Ovary (tissue), 9 donors: ENCODE data around the gene RDH12. TPM values are rescaled to one million over a fixed set of nuclear protein-coding genes. Genes with fewer than 3 reads are reported as not detected.

Experiments
- DNase-seq, 5 donors: peaks; one replicate each; pipeline ENCODE4 v3.0.0-alpha.2; 2019 to 2020
- H3K27ac ChIP-seq, 2 donors: fragments of 200-600 bp; one replicate each; pipeline versions ENCODE4 v1.5.1 to v1.8.0; 2019 to 2022
- H3K27me3 ChIP-seq: fragments of 200-600 bp; one replicate; pipeline ENCODE4 v1.8.0; 2022
- H3K36me3 ChIP-seq: fragments of 200-600 bp; sonication (generic); one replicate; pipeline ENCODE4 v1.5.1; 2019
- H3K4me1 ChIP-seq: one replicate; pipeline ENCODE4 v1.8.1; 2013; ENCODE audit warnings: mild to moderate bottlenecking, moderate library complexity; ENCODE audit not compliant: insufficient read depth
- H3K4me3 ChIP-seq: fragments of 200-600 bp; sonication (generic); one replicate; pipeline ENCODE4 v1.5.1; 2017
- H3K9me3 ChIP-seq, 2 donors: fragments of 200-600 bp in 1 of 2; sonication (generic) in 1 of 2; one replicate each; pipeline versions ENCODE4 v1.5.1 to v1.8.1; 2013 to 2019; ENCODE audit warnings: mild to moderate bottlenecking in 1 of 2, moderate library complexity in 1 of 2
- EP300 ChIP-seq: sonication (generic); formaldehyde crosslinking; IDR thresholded peaks from one replicate; pipeline ENCODE4 v1.6.1; 2017; ENCODE audit warnings: antibody characterized with exemption
- POLR2A ChIP-seq: fragments of 450-650 bp; IDR thresholded peaks from one replicate; pipeline ENCODE4 v1.6.1; 2017; ENCODE audit warnings: antibody characterized with exemption, mild to moderate bottlenecking, moderate library complexity
- WGBS, 3 donors: extraction: QIAGEN DNeasy Blood & Tissue Kit in 1 of 3; methylation state at CpG; one replicate each; pipeline versions ENCODE4 v1.1.5 to v1.1.7; 2013 to 2017; 5-methylcytosine and 5-hydroxymethylcytosine counted together
- intact Hi-C, 4 donors: fragments of 100-400 bp; cut with DNase I; formaldehyde crosslinking; loops; one replicate each; pipeline versions ENCODE4 v1.11.0 to v1.15.1; 2022 to 2023
- polyA plus RNA-seq, 2 donors: library from polyadenylated mRNA; stranded (reverse); fragments of 200-250 nt in 1 of 2; fragments of 350-450 nt in 1 of 2; fragmentation: Illumina TruSeq in 1 of 2; extraction: RNeasy Lipid Tissue Mini Kit (QIAGEN cat#74804) in 1 of 2; gene quantifications; one replicate each; pipeline ENCODE4 v1.2.3, GENCODE V29; 2013 to 2014
- total RNA-seq, 7 donors: library from RNA; depleted of rRNA in 2 of 7; stranded (reverse); fragments of >200 nt in 2 of 7; fragmentation: NEBNext Ultra II Directional in 3 of 7; extraction: Animal tissue kit (Norgen Biotek cat#: 25700) in 3 of 7; gene quantifications; one replicate each; pipeline versions ENCODE4 v1.1.0 to v1.2.4, GENCODE V29; 2016 to 2023
- TF ChIP-seq, protein P1 (sequence below), 3 donors: fragments of 450-650 bp in 2 of 3; fragments of 200-600 bp in 1 of 3; IDR thresholded peaks; one replicate each; pipeline versions ENCODE4 v1.5.1 to v1.8.0; 2016 to 2022; ENCODE audit warnings: antibody characterized with exemption in 3 of 3, mild to moderate bottlenecking in 1 of 3
- donor health status: DM: no; HTN: no; CAD: no; lungs with moderate emphysema.
- donor health status: DM: no; HTN: no; CAD: no.
- donor health status: Bipolar disorder and iron deficiency.
- donor health status: DM: yes; HTN: yes; CAD: no.
- donor health status: DM: no; HTN: no; CAD: no.
- donor health status: DM: yes; HTN: yes; CAD: no.

Gene RDH12
- total and polyA plus RNA-seq, 9 donors: 0.10 to 0.30 TPM; not detected in 7

GRCh38 chr14:67674480-67675218 is 27.0 kb upstream of the RDH12 start, which contains the start of gene VTI1B:
TSS of gene VTI1B (minus strand) at chr14:67674632. CDS start at chr14:67674489, 143 bp downstream.
- intact Hi-C loops: loop anchor here in 1 of 4 donors (5.0 kb wide), 1 partner anchor 72 kb away; the partner anchor contains the start of gene PIGH
- H3K36me3 ChIP-seq: no peaks in the 10 kb centered on the region

DNA sequence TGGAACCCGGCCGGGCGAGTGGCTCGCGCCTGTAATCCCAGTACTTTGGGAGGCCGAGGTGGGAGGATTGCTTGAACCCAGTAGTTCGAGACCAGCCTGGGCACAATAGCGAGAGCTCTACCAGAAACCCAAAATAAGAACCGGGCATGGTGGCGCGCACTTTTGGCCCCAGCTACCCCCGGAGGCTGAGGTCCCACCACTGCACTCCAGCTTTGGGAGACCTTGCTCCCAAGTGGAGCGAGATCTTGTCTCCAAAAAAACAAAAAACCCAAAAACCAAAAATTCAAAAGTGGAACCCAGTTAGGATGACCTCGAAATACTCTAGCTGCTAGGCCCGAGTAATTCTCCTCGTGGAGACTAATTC is 26.5 kb upstream of the RDH12 start:
- Histone ChIP-seq H3K4me3 (peak overlapping the region; percentile 97), H3K9me3 (no peaks in the 10 kb centered on the region), H3K36me3 (no peaks in the 10 kb centered on the region), H3K27me3 (no peaks in the 10 kb centered on the region), H3K27ac (peak overlapping the region; percentile 92 to 99), H3K4me1 (peaks cover 6% of the 10 kb centered on the region)
- TF ChIP-seq POLR2A (no peak), EP300 (no peak)
- TF ChIP-seq, protein P1, sequence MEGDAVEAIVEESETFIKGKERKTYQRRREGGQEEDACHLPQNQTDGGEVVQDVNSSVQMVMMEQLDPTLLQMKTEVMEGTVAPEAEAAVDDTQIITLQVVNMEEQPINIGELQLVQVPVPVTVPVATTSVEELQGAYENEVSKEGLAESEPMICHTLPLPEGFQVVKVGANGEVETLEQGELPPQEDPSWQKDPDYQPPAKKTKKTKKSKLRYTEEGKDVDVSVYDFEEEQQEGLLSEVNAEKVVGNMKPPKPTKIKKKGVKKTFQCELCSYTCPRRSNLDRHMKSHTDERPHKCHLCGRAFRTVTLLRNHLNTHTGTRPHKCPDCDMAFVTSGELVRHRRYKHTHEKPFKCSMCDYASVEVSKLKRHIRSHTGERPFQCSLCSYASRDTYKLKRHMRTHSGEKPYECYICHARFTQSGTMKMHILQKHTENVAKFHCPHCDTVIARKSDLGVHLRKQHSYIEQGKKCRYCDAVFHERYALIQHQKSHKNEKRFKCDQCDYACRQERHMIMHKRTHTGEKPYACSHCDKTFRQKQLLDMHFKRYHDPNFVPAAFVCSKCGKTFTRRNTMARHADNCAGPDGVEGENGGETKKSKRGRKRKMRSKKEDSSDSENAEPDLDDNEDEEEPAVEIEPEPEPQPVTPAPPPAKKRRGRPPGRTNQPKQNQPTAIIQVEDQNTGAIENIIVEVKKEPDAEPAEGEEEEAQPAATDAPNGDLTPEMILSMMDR (IDR thresholded peaks at IDR 0.05): no peak
- 19 to 29% (median 27%) methylated on average over 16 of the region's 16 CpGs for WGBS, 3 donors
- DNase-seq: no peak
- intact Hi-C loops: no loop called here

More at GRCh38 chr14:67674480-67675218, 27.0 kb upstream of the RDH12 start, which contains the start of gene VTI1B:
- peak; percentile 75 to 91 (median 80) for DNase-seq
- TF ChIP-seq, protein P1 (IDR thresholded peaks at IDR 0.05): peak in 1 of 3 donors; percentile 24
- TF ChIP-seq EP300 (no peak), POLR2A (peak; percentile 29)
- peaks cover 6% of the 10 kb centered on the region for H3K4me1 ChIP-seq
- no peaks in the 10 kb centered on the region for H3K9me3 ChIP-seq
- peak within 1 kb of the TSS; percentile 92 to 99 for H3K27ac ChIP-seq
- WGBS, 3 donors: 0 to 1% (median 0%) methylated on average over 36 to 87 of the region's 87 CpGs
- H3K27me3 ChIP-seq: no peaks in the 10 kb centered on the region
- H3K4me3 ChIP-seq: peak within 1 kb of the TSS; percentile 97

DNA sequence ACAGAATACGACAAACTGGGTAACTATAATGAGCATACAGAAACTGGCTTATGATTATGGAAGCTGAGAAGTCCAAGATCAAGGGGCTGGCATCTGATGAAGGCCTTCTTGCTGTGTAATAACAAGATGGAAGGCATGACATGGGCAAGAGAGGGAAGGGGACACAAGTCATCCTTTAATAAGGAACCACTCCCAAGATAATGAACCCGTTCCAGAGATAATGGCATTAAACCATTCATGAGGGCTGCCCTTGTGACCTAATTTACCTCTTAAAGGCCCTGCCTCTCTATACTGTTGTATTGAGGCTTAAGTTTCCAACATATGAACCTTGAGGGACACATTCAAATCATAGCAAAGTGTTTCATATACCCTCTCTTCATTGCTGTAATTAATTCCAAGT is 22.7 kb upstream of the RDH12 start:
- Histone ChIP-seq H3K27me3 (no peaks in the 10 kb centered on the region), H3K4me1 (no peaks in the 10 kb centered on the region), H3K4me3 (no peak overlapping the region), H3K9me3 (no peaks in the 10 kb centered on the region), H3K27ac (no peak overlapping the region), H3K36me3 (no peaks in the 10 kb centered on the region)
- no peak for DNase-seq
- WGBS, 3 donors: 61 to 69% (median 65%) methylated on average over 2 of the region's 2 CpGs
- intact Hi-C loops: no loop called here
- TF ChIP-seq POLR2A (no peak), EP300 (no peak)
- TF ChIP-seq, protein P1 (IDR thresholded peaks at IDR 0.05): no peak

DNA sequence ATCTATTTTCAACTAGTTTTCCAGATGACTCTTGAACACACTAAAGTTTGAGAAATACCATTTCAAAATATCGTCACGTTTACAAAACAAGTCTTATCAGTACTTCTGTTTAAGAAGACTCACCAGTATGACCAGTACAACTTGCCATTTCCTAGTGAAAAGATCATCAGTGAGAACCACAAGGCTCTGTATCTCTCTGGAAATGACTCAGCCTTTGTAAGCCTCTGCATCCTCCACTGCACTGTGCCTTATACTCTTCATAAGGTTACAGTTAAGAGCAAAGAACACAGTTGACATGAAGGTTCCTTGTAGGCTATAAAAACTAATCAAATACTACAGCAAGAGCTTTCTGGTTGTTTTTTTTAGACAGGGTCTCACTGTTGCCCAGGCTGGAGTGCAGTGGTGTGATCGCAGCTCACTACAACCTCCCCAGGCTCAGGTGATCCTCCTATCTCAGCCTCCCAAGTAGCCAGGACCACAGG is 21.5 kb upstream of the RDH12 start:
- TF ChIP-seq, protein P1 (IDR thresholded peaks at IDR 0.05): no peak
- TF ChIP-seq POLR2A: no peak
- no peak for TF ChIP-seq EP300
- Histone ChIP-seq H3K27ac (no peak overlapping the region), H3K4me3 (no peak overlapping the region), H3K27me3 (no peaks in the 10 kb centered on the region), H3K36me3 (no peaks in the 10 kb centered on the region), H3K9me3 (no peaks in the 10 kb centered on the region), H3K4me1 (no peaks in the 10 kb centered on the region)
- intact Hi-C loops: no loop called here
- 41 to 59% (median 52%) methylated on average over 3 of the region's 3 CpGs for WGBS, 3 donors
- DNase-seq: no peak
